HepG2 (cell line): ENCODE results near the gene DUS1L. TPM values are rescaled to one million over a fixed set of nuclear protein-coding genes. Genes with fewer than 3 reads are reported as not detected.
A peak's percentile ranks its signal among the peaks of the same experiment; 100 is the strongest.

ENCODE experiments used
- ATAC-seq: fragments of 200-7000 bp; cut with Tn5 transposase; 3 replicates; pipeline ENCODE4 v1.9.1; 2020; ENCODE audit warnings: mild to moderate bottlenecking, moderate library complexity
- BruUV-seq: library from RNA; stranded (reverse); fragments of 400-500 nt; replicated peaks from 2 replicates; lab custom pipeline; 2021; lab: Mats Ljungman, UMichigan
- CTCF ChIA-PET: fragments of 300-600 bp; formaldehyde crosslinking; extraction: SDS; loops from one replicate; lab custom pipeline; 2021; ENCODE audit warnings: low total read pairs, inconsistent platforms, low intra/inter-chr PET ratio; lab: Yijun Ruan, JAX
- POLR2A ChIA-PET: fragments of 350-600 bp; sonication (Branson Sonifier 250); formaldehyde crosslinking; loops from one replicate; lab custom pipeline; 2020; ENCODE audit warnings: antibody characterized with exemption, inconsistent platforms; lab: Yijun Ruan, JAX
- DNase-seq: peaks from one replicate; pipeline ENCODE4 v3.0.0-alpha.2; 2015; ENCODE audit warnings: low spot score
- FAIRE-seq: peaks from 3 replicates; lab custom pipeline; 2011; peaks lifted over from hg19 to GRCh38; lab: Jason Lieb, UNC
- H2AFZ ChIP-seq: one replicate; pipeline ENCODE4 v1.6.1; 2011; ENCODE audit warnings: low read length, inconsistent platforms
- H3K27ac ChIP-seq: fragments of 300-600 bp; 3 replicates; pipeline ENCODE4 v1.8.0; 2011; ENCODE audit warnings: mixed run types, mild to moderate bottlenecking, mixed read lengths, low read length, inconsistent platforms; ENCODE audit not compliant: insufficient read depth; ENCODE audit errors: extremely low read length
- H3K27me3 ChIP-seq, 2 experiments: fragments of 200-600 bp in 1 of 2; 2 replicates in 1 of 2; 3 replicates in 1 of 2; pipeline versions ENCODE4 v1.6.0 to v1.8.0; 2011; ENCODE audit warnings: low read length in 2 of 2, mild to moderate bottlenecking in 2 of 2, moderate library complexity in 2 of 2, inconsistent platforms in 1 of 2; ENCODE audit not compliant: insufficient read depth in 2 of 2, control insufficient read depth in 1 of 2
- H3K36me3 ChIP-seq, 2 experiments: fragments of 200-600 bp in 1 of 2; replicated peaks in 1 of 2; 2 replicates in 1 of 2; 3 replicates in 1 of 2; pipeline versions ENCODE4 v1.5.1 to v1.8.0; 2011; ENCODE audit warnings: low read length in 2 of 2, inconsistent platforms in 1 of 2; ENCODE audit not compliant: insufficient read depth in 2 of 2, control insufficient read depth in 1 of 2
- H3K4me1 ChIP-seq: 2 replicates; pipeline ENCODE4 v1.5.1; 2012; ENCODE audit warnings: low read length, inconsistent platforms; ENCODE audit not compliant: insufficient read depth
- H3K4me2 ChIP-seq: 2 replicates; pipeline ENCODE4 v1.6.0; 2011; ENCODE audit warnings: low read depth, low read length, inconsistent platforms
- H3K4me3 ChIP-seq, 3 experiments: fragments of 200-600 bp in 1 of 3; sonication (generic), shearing (Covaris generic) in 1 of 3; replicated peaks in 1 of 3; 2 replicates each; pipeline ENCODE4 v1.5.1; 2011 to 2016; ENCODE audit warnings: low read length in 3 of 3, inconsistent platforms in 2 of 3, low read depth in 2 of 3, mild to moderate bottlenecking in 2 of 3, control low read depth in 1 of 3, mixed read lengths in 1 of 3; ENCODE audit not compliant: insufficient read depth in 1 of 3
- H3K79me2 ChIP-seq: one replicate; pipeline ENCODE4 v1.6.1; 2011; ENCODE audit warnings: low read length, inconsistent platforms; ENCODE audit not compliant: insufficient read depth
- H3K9ac ChIP-seq: 2 replicates; pipeline ENCODE4 v1.6.0; 2011; ENCODE audit warnings: mild to moderate bottlenecking, low read depth, low read length, inconsistent platforms; ENCODE audit not compliant: insufficient read depth
- H3K9me3 ChIP-seq: 2 replicates; pipeline ENCODE4 v1.5.1; 2012; ENCODE audit warnings: mild to moderate bottlenecking, low read length
- H4K20me1 ChIP-seq: 2 replicates; pipeline ENCODE4 v1.6.0; 2011; ENCODE audit warnings: inconsistent platforms, mild to moderate bottlenecking, low read length, moderate library complexity; ENCODE audit not compliant: insufficient read depth
- CCAR2 ChIP-seq: fragments of 200-400 bp; formaldehyde crosslinking; optimal IDR thresholded peaks from 2 replicates; pipeline ENCODE3; 2018; ENCODE audit warnings: low read depth, mild to moderate bottlenecking, low read length, moderate library complexity
- CREB1 ChIP-seq, 2 experiments: fragments of 450-650 bp in 1 of 2; IDR thresholded peaks; 2 replicates each; pipeline ENCODE4 v1.6.1; 2016 to 2017; ENCODE audit warnings: control low read depth in 1 of 2, mild to moderate bottlenecking in 1 of 2, missing compliant biosample characterization in 1 of 2, missing genetic modification characterization in 1 of 2
- HNF4G ChIP-seq, 2 experiments: sonication (generic) in 1 of 2; formaldehyde crosslinking in 1 of 2; IDR thresholded peaks; 2 replicates each; pipeline versions ENCODE4 v1.4.0 to v1.6.1; 2011 to 2020; ENCODE audit warnings: borderline replicate concordance in 2 of 2, low read depth in 2 of 2, mild to moderate bottlenecking in 2 of 2, low read length in 1 of 2, missing genetic modification reagents in 1 of 2, moderate library complexity in 1 of 2
- IKZF1 ChIP-seq: fragments of 450-650 bp; IDR thresholded peaks from 2 replicates; pipeline ENCODE4 v1.7.1; 2016
- POGZ ChIP-seq: sonication (generic); formaldehyde crosslinking; IDR thresholded peaks from 2 replicates; pipeline ENCODE4 v1.4.0; 2020; ENCODE audit warnings: mild to moderate bottlenecking, missing genetic modification reagents
- POLR2AphosphoS2 ChIP-seq: IDR thresholded peaks from 2 replicates; pipeline ENCODE4 v1.6.1; 2011; ENCODE audit warnings: low read depth, low read length, improper control_type of control experiment
- POLR2G ChIP-seq: fragments of 200-400 bp; formaldehyde crosslinking; IDR thresholded peaks from 2 replicates; pipeline ENCODE4 v1.6.1; 2018; ENCODE audit warnings: mild to moderate bottlenecking, low read depth, low read length, moderate library complexity
- RBM39 ChIP-seq: fragments of 200-400 bp; formaldehyde crosslinking; IDR thresholded peaks from one replicate; pipeline ENCODE4 v1.6.1; 2018; ENCODE audit warnings: antibody characterized with exemption, mild to moderate bottlenecking, low read depth, low read length; ENCODE audit not compliant: poor library complexity, severe bottlenecking
- REXO4 ChIP-seq: sonication (generic); formaldehyde crosslinking; IDR thresholded peaks from 2 replicates; pipeline ENCODE4 v1.8.0; 2022; ENCODE audit warnings: missing genetic modification reagents, mild to moderate bottlenecking, borderline replicate concordance
- SYNCRIP ChIP-seq: fragments of 200-400 bp; formaldehyde crosslinking; IDR thresholded peaks from 2 replicates; pipeline ENCODE4 v1.6.1; 2018; ENCODE audit warnings: mild to moderate bottlenecking, low read depth, low read length; ENCODE audit not compliant: insufficient read depth
- TAF15 ChIP-seq: fragments of 200-400 bp; formaldehyde crosslinking; IDR thresholded peaks from one replicate; pipeline ENCODE4 v1.6.1; 2018; ENCODE audit warnings: mild to moderate bottlenecking, low read depth, low read length; ENCODE audit not compliant: poor library complexity, severe bottlenecking
- TCF7 ChIP-seq: sonication (generic); IDR thresholded peaks from 2 replicates; pipeline ENCODE4 v1.6.1; 2016; ENCODE audit warnings: antibody characterized with exemption, low read depth
- UBTF ChIP-seq: sonication (generic); formaldehyde crosslinking; IDR thresholded peaks from 2 replicates; pipeline ENCODE4 v1.4.0; 2020; ENCODE audit warnings: mild to moderate bottlenecking, missing genetic modification reagents
- ZKSCAN5 ChIP-seq: sonication (generic); formaldehyde crosslinking; IDR thresholded peaks from 2 replicates; pipeline ENCODE4 v1.5.1; 2020; ENCODE audit warnings: mild to moderate bottlenecking, missing genetic modification reagents
- ZNF317 ChIP-seq: sonication (generic); formaldehyde crosslinking; IDR thresholded peaks from 2 replicates; pipeline ENCODE4 v1.5.0; 2020; ENCODE audit warnings: mild to moderate bottlenecking, missing genetic modification reagents
- ZNF589 ChIP-seq: sonication (generic); formaldehyde crosslinking; conservative IDR thresholded peaks from 2 replicates; pipeline ENCODE4 v1.8.0; 2022; ENCODE audit warnings: mild to moderate bottlenecking, moderate library complexity, missing genetic modification reagents
- ZSCAN12 ChIP-seq: sonication (generic); formaldehyde crosslinking; IDR thresholded peaks from 2 replicates; pipeline ENCODE4 v1.9.0; 2021; ENCODE audit warnings: mild to moderate bottlenecking, missing genetic modification reagents
- WGBS: methylation state at CpG from one replicate; pipeline ENCODE4 v1.1.6; 2017; ENCODE audit warnings: low lambda C conversion rate; 5-methylcytosine and 5-hydroxymethylcytosine counted together
- in situ Hi-C: cut with HindIII; loops from 2 replicates; pipeline ENCODE4 v1.10.0; 2017; ENCODE audit warnings: low pct_unique_long_range_greater_than_20kb; ENCODE audit not compliant: extremely low pct_ligation_motif_present
- intact Hi-C: fragments of 100-400 bp; cut with micrococcal nuclease; formaldehyde crosslinking; loops from one replicate; pipeline ENCODE4 v1.10.0; 2022; ENCODE audit not compliant: unreplicated experiment
- polyA plus RNA-seq, 8 experiments: library from polyadenylated mRNA; depleted of rRNA in 3 of 8; stranded (reverse) in 7 of 8; unstranded in 1 of 8; fragments of >200 nt; fragmentation: Illumina TruSeq in 4 of 8; extraction: Trizol in 4 of 8; gene quantifications; 2 replicates each; pipeline versions ENCODE4 v1.2.1 to v1.2.3, GENCODE V29; 2011 to 2016; ENCODE audit warnings: low read depth in 4 of 8, missing spikeins in 1 of 8, mixed read lengths in 1 of 8; ENCODE audit not compliant: insufficient read depth in 1 of 8
- total RNA-seq, 5 experiments: library from RNA; depleted of rRNA; stranded (reverse); fragments of >200 nt; fragmentation: Illumina TruSeq; extraction: Trizol; gene quantifications; 2 replicates each; pipeline ENCODE4 v1.2.3, GENCODE V29; 2016; ENCODE audit warnings: low read depth in 1 of 5
- TF ChIP-seq, protein P1 (sequence below): sonication (generic); formaldehyde crosslinking; IDR thresholded peaks from 2 replicates; pipeline ENCODE4 v1.4.0; 2020; ENCODE audit warnings: low read depth, mild to moderate bottlenecking, missing genetic modification reagents
- TF ChIP-seq, protein P2 (sequence below): sonication (generic); formaldehyde crosslinking; IDR thresholded peaks from 2 replicates; pipeline ENCODE4 v1.4.0; 2020; ENCODE audit warnings: missing genetic modification reagents, mild to moderate bottlenecking, borderline replicate concordance

DUS1L gene
- total and polyA plus RNA-seq, 2 of the 13 experiments (the other 11 are each of a cell fraction or from before 2014, with no cell fraction given): 81.0 to 109 TPM

DNA sequence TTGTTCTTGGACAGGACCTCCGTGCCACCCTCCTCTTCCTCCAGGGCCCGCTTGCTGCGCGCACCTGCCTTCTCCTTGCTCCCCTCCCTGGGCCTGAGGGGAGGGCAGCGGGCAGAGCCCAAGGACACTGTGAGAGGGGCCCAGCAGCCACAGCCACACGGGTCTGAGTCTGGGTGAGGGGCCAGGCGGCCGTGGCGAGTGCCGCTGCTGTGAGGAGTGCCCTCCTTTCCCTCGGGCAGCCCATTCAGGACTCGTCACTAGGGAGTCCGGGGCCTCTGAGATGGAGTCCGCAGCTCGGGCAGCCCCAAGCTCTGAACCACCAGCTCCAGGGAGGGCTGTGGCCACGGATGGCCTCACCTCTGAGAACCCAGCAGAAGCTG, 5.6 kb downstream of the DUS1L start:
- POLR2A ChIA-PET: interaction anchor here (1.6 kb wide), 1 partner anchor 22 kb away, joined by 7 read pairs; the partner anchor contains the start of gene DCXR
- TF ChIP-seq CREB1 (IDR thresholded peaks at IDR 0.05) (no peak), CREB1 (CRISPR knock-in tag; IDR thresholded peaks at IDR 0.05) (no peak), POLR2G (peak; percentile 33; the same call in 1 of the 2 replicates), TCF7 (no peak), TAF15 (no peak), ZNF589 (CRISPR knock-in tag) (no peak), ZKSCAN5 (CRISPR knock-in tag) (no peak), SYNCRIP (no peak), ZSCAN12 (CRISPR knock-in tag) (no peak), CCAR2 (no peak), UBTF (CRISPR knock-in tag) (no peak), REXO4 (no peak), HNF4G (IDR thresholded peaks at IDR 0.05; ENCODE audit: borderline replicate concordance, low read depth, low read length) (no peak), HNF4G (CRISPR knock-in tag; IDR thresholded peaks at IDR 0.05; ENCODE audit: borderline replicate concordance, low read depth) (no peak), RBM39 (peak; percentile 4), POGZ (CRISPR knock-in tag) (no peak), POLR2AphosphoS2 (no peak), IKZF1 (no peak), ZNF317 (CRISPR knock-in tag) (no peak)
- TF ChIP-seq, protein P1, sequence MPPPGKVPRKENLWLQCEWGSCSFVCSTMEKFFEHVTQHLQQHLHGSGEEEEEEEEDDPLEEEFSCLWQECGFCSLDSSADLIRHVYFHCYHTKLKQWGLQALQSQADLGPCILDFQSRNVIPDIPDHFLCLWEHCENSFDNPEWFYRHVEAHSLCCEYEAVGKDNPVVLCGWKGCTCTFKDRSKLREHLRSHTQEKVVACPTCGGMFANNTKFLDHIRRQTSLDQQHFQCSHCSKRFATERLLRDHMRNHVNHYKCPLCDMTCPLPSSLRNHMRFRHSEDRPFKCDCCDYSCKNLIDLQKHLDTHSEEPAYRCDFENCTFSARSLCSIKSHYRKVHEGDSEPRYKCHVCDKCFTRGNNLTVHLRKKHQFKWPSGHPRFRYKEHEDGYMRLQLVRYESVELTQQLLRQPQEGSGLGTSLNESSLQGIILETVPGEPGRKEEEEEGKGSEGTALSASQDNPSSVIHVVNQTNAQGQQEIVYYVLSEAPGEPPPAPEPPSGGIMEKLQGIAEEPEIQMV (CRISPR knock-in tag): no peak
- TF ChIP-seq, protein P2, sequence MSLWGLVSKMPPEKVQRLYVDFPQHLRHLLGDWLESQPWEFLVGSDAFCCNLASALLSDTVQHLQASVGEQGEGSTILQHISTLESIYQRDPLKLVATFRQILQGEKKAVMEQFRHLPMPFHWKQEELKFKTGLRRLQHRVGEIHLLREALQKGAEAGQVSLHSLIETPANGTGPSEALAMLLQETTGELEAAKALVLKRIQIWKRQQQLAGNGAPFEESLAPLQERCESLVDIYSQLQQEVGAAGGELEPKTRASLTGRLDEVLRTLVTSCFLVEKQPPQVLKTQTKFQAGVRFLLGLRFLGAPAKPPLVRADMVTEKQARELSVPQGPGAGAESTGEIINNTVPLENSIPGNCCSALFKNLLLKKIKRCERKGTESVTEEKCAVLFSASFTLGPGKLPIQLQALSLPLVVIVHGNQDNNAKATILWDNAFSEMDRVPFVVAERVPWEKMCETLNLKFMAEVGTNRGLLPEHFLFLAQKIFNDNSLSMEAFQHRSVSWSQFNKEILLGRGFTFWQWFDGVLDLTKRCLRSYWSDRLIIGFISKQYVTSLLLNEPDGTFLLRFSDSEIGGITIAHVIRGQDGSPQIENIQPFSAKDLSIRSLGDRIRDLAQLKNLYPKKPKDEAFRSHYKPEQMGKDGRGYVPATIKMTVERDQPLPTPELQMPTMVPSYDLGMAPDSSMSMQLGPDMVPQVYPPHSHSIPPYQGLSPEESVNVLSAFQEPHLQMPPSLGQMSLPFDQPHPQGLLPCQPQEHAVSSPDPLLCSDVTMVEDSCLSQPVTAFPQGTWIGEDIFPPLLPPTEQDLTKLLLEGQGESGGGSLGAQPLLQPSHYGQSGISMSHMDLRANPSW (CRISPR knock-in tag): no peak

More for the DNA sequence above, 5.6 kb downstream of the DUS1L start:
- in situ Hi-C loops: no loop called here
- DNase-seq (no peak), ATAC-seq (no peak), FAIRE-seq (no peak)
- Histone ChIP-seq H3K79me2 (peaks cover 15% of the 10 kb centered on the region), H3K9ac (no peak overlapping the region), H3K9me3 (no peaks in the 10 kb centered on the region), H3K27me3 (no peaks in the 10 kb centered on the region), H3K4me1 (peaks cover 51% of the 10 kb centered on the region), H2AFZ (no peak overlapping the region), H3K36me3 (peaks cover 47 to 69% of the 10 kb centered on the region in 2 experiments), H3K4me3 (no peak overlapping the region), H4K20me1 (no peaks in the 10 kb centered on the region), H3K27ac (no peak overlapping the region), H3K4me2 (no peak overlapping the region)
- intact Hi-C loops: no loop called here
- no TSS peak for BruUV-seq
- CTCF ChIA-PET: no interaction called here
- WGBS: 96% methylated on average over 15 of the region's 16 CpGs
